B cell (primary cell): ENCODE data around the gene SPDYE3. TPM values are rescaled to one million over a fixed set of nuclear protein-coding genes. Genes with fewer than 3 reads are reported as not detected.
"Not testable (repeated sequence)": the region's sequence is repeated elsewhere in the genome, so short reads cannot be mapped to it uniquely, and the experiment has no call there.

Source experiments
- ATAC-seq: fragments of 200-7000 bp; cut with Tn5 transposase; one replicate; pipeline ENCODE4 v1.10.0; 2021; ENCODE audit warnings: low read depth, mild to moderate bottlenecking, moderate number of reproducible peaks, moderate library complexity
- CTCF ChIA-PET: fragments of 350-600 bp; sonication (Branson Sonifier 250); formaldehyde crosslinking; loops from one replicate; lab custom pipeline; 2021; ENCODE audit warnings: antibody characterized with exemption, inconsistent platforms; lab: Charles Lee
- POLR2A ChIA-PET: fragments of 350-600 bp; sonication (Branson Sonifier 250); formaldehyde crosslinking; loops from one replicate; lab custom pipeline; 2021; ENCODE audit warnings: antibody characterized with exemption; lab: Charles Lee
- DNase-seq: peaks from one replicate; pipeline ENCODE4 v3.0.0; 2013
- H2AFZ ChIP-seq: 2 replicates; pipeline ENCODE4 v1.6.1; 2012; ENCODE audit warnings: mild to moderate bottlenecking, low read depth, low read length; ENCODE audit not compliant: insufficient read depth, poor library complexity, severe bottlenecking
- H3K27ac ChIP-seq, 2 donors: 1 replicate in 1 of 2; 2 replicates in 1 of 2; pipeline ENCODE4 v1.5.1; 2012 to 2013; ENCODE audit warnings: low read length in 2 of 2, mild to moderate bottlenecking in 2 of 2, moderate library complexity in 1 of 2
- H3K27me3 ChIP-seq, 4 experiments: fragments of 200-600 bp in 1 of 4; sonication (generic) in 1 of 4; replicated peaks in 1 of 4; 1 replicate in 2 of 4; 2 replicates in 2 of 4; pipeline versions ENCODE4 v1.6.1 to v1.7.0; 2013 to 2016; ENCODE audit warnings: low read length in 3 of 4, mild to moderate bottlenecking in 2 of 4, mixed read lengths in 1 of 4, moderate library complexity in 1 of 4; ENCODE audit not compliant: insufficient read depth in 4 of 4, control insufficient read depth in 3 of 4; ENCODE audit errors: control extremely low read depth in 1 of 4
- H3K36me3 ChIP-seq, 2 experiments: replicated peaks in 1 of 2; 1 replicate in 1 of 2; 2 replicates in 1 of 2; pipeline versions ENCODE4 v1.6.1 to v1.7.1; 2013; ENCODE audit warnings: low read length in 1 of 2; ENCODE audit not compliant: insufficient read depth in 2 of 2, control insufficient read depth in 1 of 2; ENCODE audit errors: control extremely low read depth in 1 of 2, extremely low read depth in 1 of 2
- H3K4me1 ChIP-seq, 2 donors: fragments of 200-600 bp in 1 of 2; sonication (generic) in 1 of 2; 1 replicate in 1 of 2; 2 replicates in 1 of 2; pipeline versions ENCODE4 v1.5.1 to v1.6.1; 2013 to 2017; ENCODE audit warnings: low read length in 2 of 2; ENCODE audit not compliant: control insufficient read depth in 2 of 2, insufficient read depth in 2 of 2
- H3K4me2 ChIP-seq: replicated peaks from 2 replicates; pipeline ENCODE3; 2012; ENCODE audit warnings: mild to moderate bottlenecking, low read depth, low read length; ENCODE audit not compliant: poor library complexity, severe bottlenecking
- H3K4me3 ChIP-seq, 5 experiments: fragments of 200-600 bp in 1 of 5; sonication (generic) in 1 of 5; 1 replicate in 3 of 5; 2 replicates in 2 of 5; pipeline versions ENCODE4 v1.5.1 to v1.7.0; 2011 to 2016; ENCODE audit warnings: low read length in 4 of 5, mild to moderate bottlenecking in 4 of 5, low read depth in 2 of 5, control low read depth in 1 of 5, moderate library complexity in 1 of 5; ENCODE audit not compliant: insufficient read depth in 1 of 5; ENCODE audit errors: control extremely low read depth in 1 of 5, extremely low read depth in 1 of 5
- H3K79me2 ChIP-seq: fragments of 200-600 bp; sonication (generic); one replicate; pipeline ENCODE4 v1.6.0; 2016; ENCODE audit warnings: low read length; ENCODE audit not compliant: control insufficient read depth, insufficient read depth
- H3K9ac ChIP-seq: fragments of 200-600 bp; sonication (generic); 2 replicates; pipeline ENCODE4 v1.6.1; 2017; ENCODE audit warnings: mild to moderate bottlenecking, low read length, moderate library complexity
- H3K9me3 ChIP-seq, 3 donors: one replicate each; pipeline versions ENCODE4 v1.6.1 to v1.7.1; 2013; ENCODE audit warnings: low read length in 2 of 3; ENCODE audit not compliant: control insufficient read depth in 2 of 3, insufficient read depth in 1 of 3; ENCODE audit errors: control extremely low read depth in 1 of 3
- H4K20me1 ChIP-seq: 2 replicates; pipeline ENCODE4 v1.6.0; 2012; ENCODE audit warnings: mild to moderate bottlenecking, low read length; ENCODE audit not compliant: insufficient read depth, control insufficient read depth, poor library complexity, severe bottlenecking
- H3K27ac Mint-ChIP-seq: one replicate; pipeline ENCODE4 v1.8.0; 2021; ENCODE audit warnings: mixed read lengths
- H3K27me3 Mint-ChIP-seq: one replicate; pipeline ENCODE4 v1.8.0; 2021; ENCODE audit warnings: mixed read lengths
- H3K4me1 Mint-ChIP-seq: one replicate; pipeline ENCODE4 v1.8.0; 2021; ENCODE audit warnings: mixed read lengths
- H3K4me3 Mint-ChIP-seq: one replicate; pipeline ENCODE4 v1.8.0; 2021; ENCODE audit warnings: mixed read lengths
- H3K9me3 Mint-ChIP-seq: one replicate; pipeline ENCODE4 v1.8.0; 2022; ENCODE audit warnings: mixed read lengths; ENCODE audit not compliant: insufficient read depth
- EZH2 ChIP-seq: IDR thresholded peaks from 2 replicates; pipeline ENCODE4 v1.6.1; 2012; ENCODE audit warnings: borderline replicate concordance, low read depth, mild to moderate bottlenecking, moderate library complexity, low read length; ENCODE audit not compliant: insufficient read depth, poor library complexity, severe bottlenecking
- WGBS: methylation state at CpG from one replicate; pipeline ENCODE4 v1.1.5; 2013; ENCODE audit warnings: missing lambda C conversion rate; ENCODE audit not compliant: insufficient coverage; 5-methylcytosine and 5-hydroxymethylcytosine counted together
- intact Hi-C: fragments of 100-400 bp; cut with micrococcal nuclease; formaldehyde crosslinking; loops from one replicate; pipeline ENCODE4 v1.10.0; 2022
- polyA plus RNA-seq: library from polyadenylated mRNA; depleted of rRNA; stranded (reverse); fragments of >200 nt; gene quantifications from 2 replicates; pipeline ENCODE4 v1.2.3, GENCODE V29; 2012
- total RNA-seq, 2 donors: library from RNA; stranded (reverse); fragments of 120-200 nt in 1 of 2; gene quantifications; 1 replicate in 1 of 2; 2 replicates in 1 of 2; pipeline versions ENCODE4 v1.2.3 to v1.2.4, GENCODE V29; 2013 to 2022
- TF ChIP-seq, protein P1 (sequence below): fragments of 200-600 bp; IDR thresholded peaks from one replicate; pipeline ENCODE4 v1.8.0; 2022; ENCODE audit warnings: antibody characterized with exemption, mild to moderate bottlenecking

The SPDYE3 gene
- total and polyA plus RNA-seq, 2 donors (not counting 1 experiment from before 2014, with no cell fraction given) = not detected

DNA sequence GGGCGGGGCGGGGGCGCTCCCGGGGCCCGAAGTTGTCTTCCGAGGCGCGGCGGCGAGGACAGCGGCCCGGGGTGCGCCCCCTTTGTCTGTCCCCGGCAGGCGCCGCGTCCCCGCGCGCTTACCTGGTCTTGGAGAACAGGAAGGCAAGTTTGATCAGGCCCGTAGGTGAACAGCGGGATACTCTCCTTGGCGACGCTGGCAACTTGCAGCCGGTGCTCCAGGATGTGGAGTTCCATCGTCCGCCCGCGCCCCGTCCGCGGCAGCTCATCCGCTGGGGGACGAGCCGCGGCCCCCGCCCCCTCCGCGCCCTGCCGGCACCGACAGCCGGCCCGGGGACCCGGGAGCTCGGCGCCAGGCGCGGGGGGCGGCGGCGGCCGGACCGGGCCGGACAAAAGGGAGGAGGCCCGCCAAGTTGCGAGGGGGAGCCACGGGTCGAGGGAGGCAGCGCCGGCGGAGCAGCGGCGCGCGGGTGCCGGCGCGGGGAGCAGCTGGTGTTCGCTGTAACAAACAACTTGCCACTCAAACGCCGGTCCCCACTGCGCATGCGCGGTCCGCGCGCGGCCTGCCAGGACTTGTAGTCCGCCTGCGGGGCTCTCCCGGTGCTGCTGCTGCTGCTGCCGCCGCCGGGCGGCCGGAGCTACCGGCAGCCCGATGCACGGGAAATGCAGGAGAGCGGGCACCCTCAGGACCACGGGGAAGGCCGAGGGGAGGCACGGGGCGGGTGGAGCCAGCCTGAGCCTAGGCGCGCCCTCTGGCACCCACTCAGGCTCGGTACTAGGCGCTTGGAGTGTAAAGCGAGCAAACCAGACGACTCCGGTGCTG, 35.6 kb upstream of the SPDYE3 start:
- ATAC-seq (peak; percentile 90), DNase-seq (peak; percentile 96)
- H3K4me1 Mint-ChIP-seq = peaks cover 18% of the 10 kb centered on the region
- Histone ChIP-seq H2AFZ (peak overlapping the region; percentile 83), H3K27me3 (no peaks in the 10 kb centered on the region), H3K9me3 (no peaks in the 10 kb centered on the region), H4K20me1 (no peaks in the 10 kb centered on the region), H3K4me3 (peak overlapping the region in 4 of 5 experiments; percentile 42 to 63 (median 59)), H3K27ac (peak overlapping the region in 1 of 2 donors; percentile 46), H3K4me2 (peak overlapping the region; percentile 81), H3K36me3 (no peaks in the 10 kb centered on the region), H3K9ac (peak overlapping the region; percentile 69), H3K4me1 (peaks cover 0 to 9% of the 10 kb centered on the region in 2 donors), H3K79me2 (peaks cover 14% of the 10 kb centered on the region)
- no peaks in the 10 kb centered on the region for H3K27me3 Mint-ChIP-seq
- CTCF ChIA-PET = interaction anchor here (0.6 to 2.0 kb wide), 5 partner anchors 9 to 139 kb away, joined by 3 to 10 read pairs (median 4); no protein-coding TSS in a partner anchor
- peak overlapping the region; percentile 82 for H3K4me3 Mint-ChIP-seq
- no peaks in the 10 kb centered on the region for H3K9me3 Mint-ChIP-seq
- intact Hi-C loops = loop anchor here (5.0 to 10.0 kb wide), 2 partner anchors 73 to 125 kb away; partner anchors contain the start of gene LAMTOR4
- H3K27ac Mint-ChIP-seq = peak overlapping the region; percentile 75
- POLR2A ChIA-PET = interaction anchor here (0.6 to 1.1 kb wide), 5 partner anchors 97 to 806 kb away, joined by 3 to 5 read pairs (median 3); partner anchors contain the start of gene ZCWPW1
- TF ChIP-seq, protein P1, sequence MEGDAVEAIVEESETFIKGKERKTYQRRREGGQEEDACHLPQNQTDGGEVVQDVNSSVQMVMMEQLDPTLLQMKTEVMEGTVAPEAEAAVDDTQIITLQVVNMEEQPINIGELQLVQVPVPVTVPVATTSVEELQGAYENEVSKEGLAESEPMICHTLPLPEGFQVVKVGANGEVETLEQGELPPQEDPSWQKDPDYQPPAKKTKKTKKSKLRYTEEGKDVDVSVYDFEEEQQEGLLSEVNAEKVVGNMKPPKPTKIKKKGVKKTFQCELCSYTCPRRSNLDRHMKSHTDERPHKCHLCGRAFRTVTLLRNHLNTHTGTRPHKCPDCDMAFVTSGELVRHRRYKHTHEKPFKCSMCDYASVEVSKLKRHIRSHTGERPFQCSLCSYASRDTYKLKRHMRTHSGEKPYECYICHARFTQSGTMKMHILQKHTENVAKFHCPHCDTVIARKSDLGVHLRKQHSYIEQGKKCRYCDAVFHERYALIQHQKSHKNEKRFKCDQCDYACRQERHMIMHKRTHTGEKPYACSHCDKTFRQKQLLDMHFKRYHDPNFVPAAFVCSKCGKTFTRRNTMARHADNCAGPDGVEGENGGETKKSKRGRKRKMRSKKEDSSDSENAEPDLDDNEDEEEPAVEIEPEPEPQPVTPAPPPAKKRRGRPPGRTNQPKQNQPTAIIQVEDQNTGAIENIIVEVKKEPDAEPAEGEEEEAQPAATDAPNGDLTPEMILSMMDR = peak; percentile 37
- no peak for TF ChIP-seq EZH2
- under 1% methylated on average over 98 of the region's 101 CpGs for WGBS

DNA sequence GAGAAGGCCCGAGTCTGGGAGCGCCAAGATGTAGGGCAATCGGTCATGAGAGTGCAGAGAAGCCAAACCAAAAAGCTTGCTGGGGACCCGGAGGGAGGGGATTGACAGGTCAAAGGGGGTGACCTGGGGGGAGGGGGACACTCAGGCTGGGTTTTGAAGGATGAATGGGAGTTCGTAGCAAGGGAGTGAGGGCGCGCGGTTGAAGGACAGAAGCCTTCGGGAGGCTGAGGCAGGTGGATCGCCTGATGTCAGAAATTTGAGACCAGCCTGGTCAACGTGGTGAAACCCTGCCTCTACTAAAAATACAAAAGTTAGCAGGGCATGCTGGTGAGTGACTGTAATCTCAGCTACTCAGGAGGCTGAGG, 35.0 kb upstream of the SPDYE3 start:
- H3K27ac ChIP-seq = peak overlapping the region in 1 of 2 donors; percentile 46
- not testable (repeated sequence) for H3K4me1 ChIP-seq, H3K27me3 ChIP-seq, H3K9me3 ChIP-seq, H3K9me3 Mint-ChIP-seq, H3K27me3 Mint-ChIP-seq, H3K36me3 ChIP-seq, H4K20me1 ChIP-seq, DNase-seq, ATAC-seq
- peaks cover 14% of the 10 kb centered on the region for H3K79me2 ChIP-seq
- ChIA-PET CTCF (interaction anchor here (1.1 to 2.0 kb wide), 3 partner anchors 52 to 140 kb away, joined by 3 to 10 read pairs (median 4); no protein-coding TSS in a partner anchor), POLR2A (interaction anchor here (0.6 to 1.1 kb wide), 3 partner anchors 97 to 806 kb away, joined by 3 to 5 read pairs (median 4); no protein-coding TSS in a partner anchor)
- intact Hi-C loops = loop anchor here (5.0 to 10.0 kb wide), 2 partner anchors 72 to 125 kb away; partner anchors contain the start of gene LAMTOR4
- Mint-ChIP-seq H3K4me1 (peaks cover 16% of the 10 kb centered on the region), H3K27ac (peak overlapping the region; percentile 61), H3K4me3 (peak overlapping the region; percentile 82)
- H3K9ac ChIP-seq = peak overlapping the region; percentile 69
- peak overlapping the region; percentile 81 for H3K4me2 ChIP-seq
- WGBS = 23% methylated on average over 5 of the region's 11 CpGs
- peak overlapping the region; percentile 83 for H2AFZ ChIP-seq
- peak overlapping the region in 4 of 5 experiments; percentile 37 to 63 (median 59) for H3K4me3 ChIP-seq
